Smooth muscle cell (in vitro differentiated cells): ENCODE measurements around the gene CD34. TPM values are rescaled to one million over a fixed set of nuclear protein-coding genes. Genes with fewer than 3 reads are reported as not detected.

Source experiments
- DNase-seq: peaks from one replicate; lab custom pipeline; 2025; ENCODE audit not compliant: unreplicated experiment; lab: John Stamatoyannopoulos, UW
- H2AFZ ChIP-seq: fragments of 200-600 bp; sonication (generic); 2 replicates; pipeline ENCODE4 v1.6.0; 2016; ENCODE audit warnings: antibody characterized with exemption, low read depth, mild to moderate bottlenecking
- H3F3A ChIP-seq: fragments of 200-600 bp; sonication (generic); 2 replicates; pipeline ENCODE4 v1.6.0; 2017; ENCODE audit warnings: antibody characterized with exemption, low read depth
- H3K27ac ChIP-seq: fragments of 200-600 bp; sonication (generic); 2 replicates; pipeline ENCODE4 v1.5.1; 2016; ENCODE audit warnings: low read depth, mild to moderate bottlenecking
- H3K27me3 ChIP-seq: fragments of 200-600 bp; sonication (generic); 2 replicates; pipeline ENCODE4 v1.6.1; 2016; ENCODE audit warnings: low read depth, mild to moderate bottlenecking
- H3K36me3 ChIP-seq: fragments of 200-600 bp; sonication (generic); 2 replicates; pipeline ENCODE4 v1.5.1; 2016; ENCODE audit warnings: low read depth
- H3K4me1 ChIP-seq: fragments of 200-600 bp; sonication (generic); 2 replicates; pipeline ENCODE4 v1.5.1; 2016; ENCODE audit warnings: low read depth
- H3K4me2 ChIP-seq: fragments of 200-600 bp; sonication (generic); 2 replicates; pipeline ENCODE4 v1.6.0; 2016; ENCODE audit warnings: mild to moderate bottlenecking
- H3K4me3 ChIP-seq: fragments of 200-600 bp; sonication (generic); 2 replicates; pipeline ENCODE4 v1.5.1; 2016; ENCODE audit warnings: mild to moderate bottlenecking
- H3K79me2 ChIP-seq: fragments of 200-600 bp; sonication (generic); 2 replicates; pipeline ENCODE4 v1.6.0; 2016; ENCODE audit warnings: low read depth, mild to moderate bottlenecking
- H3K9ac ChIP-seq: fragments of 200-600 bp; sonication (generic); 2 replicates; pipeline ENCODE4 v1.6.0; 2016; ENCODE audit warnings: low read depth
- H3K9me3 ChIP-seq: fragments of 200-600 bp; sonication (generic); replicated peaks from 2 replicates; pipeline ENCODE4 v1.5.1; 2016; ENCODE audit warnings: low read depth
- H4K20me1 ChIP-seq: fragments of 200-600 bp; sonication (generic); 2 replicates; pipeline ENCODE4 v1.6.0; 2016; ENCODE audit warnings: low read depth
- CTCF ChIP-seq: fragments of 200-600 bp; sonication (generic); IDR thresholded peaks from 2 replicates; pipeline ENCODE4 v1.5.1; 2017; ENCODE audit warnings: borderline replicate concordance, mild to moderate bottlenecking, antibody characterized with exemption; ENCODE audit not compliant: insufficient read depth, poor library complexity, severe bottlenecking
- WGBS: methylation state at CpG from one replicate; pipeline ENCODE4 v1.1.7; 2016; ENCODE audit warnings: low lambda C conversion rate; 5-methylcytosine and 5-hydroxymethylcytosine counted together
- polyA plus RNA-seq: library from polyadenylated mRNA; unstranded; fragments of >200 nt; fragmentation: Nextera tagmentation; extraction: Ambion mirVana; gene quantifications from 2 replicates; pipeline ENCODE4 v1.2.1, GENCODE V29; 2016
- total RNA-seq: library from RNA; depleted of rRNA; stranded (reverse); fragments of >200 nt; gene quantifications from 2 replicates; pipeline ENCODE4 v1.2.3, GENCODE V29; 2014

Gene CD34
- total and polyA plus RNA-seq, 2 experiments from 2014 or later: not detected

- Histone ChIP-seq H3K4me2 (peak overlapping the region; percentile 94), H3F3A (no peaks in the 10 kb centered on the region), H3K27me3 (no peaks in the 10 kb centered on the region), H3K4me3 (peak overlapping the region; percentile 73), H3K79me2 (no peaks in the 10 kb centered on the region), H3K9me3 (no peaks in the 10 kb centered on the region), H4K20me1 (no peaks in the 10 kb centered on the region), H2AFZ (no peak overlapping the region), H3K9ac (no peak overlapping the region), H3K4me1 (peaks cover 3% of the 10 kb centered on the region), H3K36me3 (no peaks in the 10 kb centered on the region), H3K27ac (no peak overlapping the region)
- DNase-seq: no peak
- no peak for TF ChIP-seq CTCF
- WGBS: 33% methylated on average over 24 of the region's 24 CpGs
Measured at GRCh38 chr1:207868251-207868773, 42.6 kb downstream of the CD34 start.

- Histone ChIP-seq H3F3A (no peaks in the 10 kb centered on the region), H3K27me3 (no peaks in the 10 kb centered on the region), H3K36me3 (no peaks in the 10 kb centered on the region), H4K20me1 (no peaks in the 10 kb centered on the region), H3K27ac (no peak overlapping the region), H3K4me2 (peak overlapping the region; percentile 94), H3K4me3 (peak overlapping the region; percentile 73), H3K79me2 (no peaks in the 10 kb centered on the region), H3K9me3 (no peaks in the 10 kb centered on the region), H3K9ac (no peak overlapping the region), H3K4me1 (peaks cover 3% of the 10 kb centered on the region), H2AFZ (no peak overlapping the region)
- 89% methylated on average over 19 of the region's 19 CpGs for WGBS
- TF ChIP-seq CTCF: no peak
- no peak for DNase-seq
Measured at GRCh38 chr1:207867136-207868109, 43.5 kb downstream of the CD34 start.

GRCh38 chr1:207866471-207867135, 44.3 kb downstream of the CD34 start:
- H3F3A ChIP-seq: no peaks in the 10 kb centered on the region
- 70% methylated on average over 9 of the region's 9 CpGs for WGBS
- no peaks in the 10 kb centered on the region for H3K27me3 ChIP-seq
- no peaks in the 10 kb centered on the region for H3K9me3 ChIP-seq
- no peak overlapping the region for H2AFZ ChIP-seq
- DNase-seq: no peak
- no peaks in the 10 kb centered on the region for H3K79me2 ChIP-seq
- no peak overlapping the region for H3K9ac ChIP-seq
- no peak overlapping the region for H3K4me3 ChIP-seq
- H3K4me2 ChIP-seq: no peak overlapping the region
- no peaks in the 10 kb centered on the region for H3K36me3 ChIP-seq
- H4K20me1 ChIP-seq: no peaks in the 10 kb centered on the region
- no peak overlapping the region for H3K27ac ChIP-seq
- no peak for TF ChIP-seq CTCF
- peaks cover 3% of the 10 kb centered on the region for H3K4me1 ChIP-seq
